ENCODE data around the gene NUTM2A. TPM values are rescaled to one million over a fixed set of nuclear protein-coding genes. Genes with fewer than 3 reads are reported as not detected.
"Not testable (repeated sequence)": the region's sequence is repeated elsewhere in the genome, so short reads cannot be mapped to it uniquely, and the experiment has no call there.

The NUTM2A gene, protein sequence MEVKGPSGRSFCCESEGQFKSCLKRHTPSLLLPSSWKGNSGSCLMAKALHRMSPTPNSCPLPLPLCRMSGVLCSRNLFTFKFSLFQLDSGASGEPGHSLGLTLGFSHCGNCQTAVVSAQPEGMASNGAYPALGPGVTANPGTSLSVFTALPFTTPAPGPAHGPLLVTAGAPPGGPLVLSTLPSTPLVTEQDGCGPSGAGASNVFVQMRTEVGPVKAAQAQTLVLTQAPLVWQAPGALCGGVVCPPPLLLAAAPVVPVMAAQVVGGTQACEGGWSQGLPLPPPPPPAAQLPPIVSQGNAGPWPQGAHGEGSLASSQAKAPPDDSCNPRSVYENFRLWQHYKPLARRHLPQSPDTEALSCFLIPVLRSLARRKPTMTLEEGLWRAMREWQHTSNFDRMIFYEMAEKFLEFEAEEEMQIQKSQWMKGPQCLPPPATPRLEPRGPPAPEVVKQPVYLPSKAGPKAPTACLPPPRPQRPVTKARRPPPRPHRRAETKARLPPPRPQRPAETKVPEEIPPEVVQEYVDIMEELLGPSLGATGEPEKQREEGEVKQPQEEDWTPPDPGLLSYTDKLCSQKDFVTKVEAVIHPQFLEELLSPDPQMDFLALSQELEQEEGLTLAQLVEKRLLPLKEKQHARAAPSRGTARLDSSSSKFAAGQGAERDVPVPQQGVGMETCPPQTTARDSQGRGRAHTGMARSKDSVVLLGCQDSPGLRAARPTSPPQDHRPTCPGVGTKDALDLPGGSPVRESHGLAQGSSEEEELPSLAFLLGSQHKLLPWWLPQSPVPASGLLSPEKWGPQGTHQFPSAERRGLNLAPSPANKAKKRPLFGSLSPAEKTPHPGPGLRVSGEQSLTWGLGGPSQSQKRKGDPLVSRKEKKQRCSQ
- polyA plus RNA-seq (2012; ENCODE audit: insufficient read depth, insufficient read length), result 1.3 TPM

GRCh38 chr10:87225148-87225547 is at the start of gene NUTM2A:
Gene NUTM2A (plus strand): TSS chr10:87225448. CDS start chr10:87225831, 383 bp downstream.
- H3K4me3 ChIP-seq (ENCODE audit: low read length); DNase-seq (ENCODE audit: low read depth, low spot score): not testable (repeated sequence)

DNA sequence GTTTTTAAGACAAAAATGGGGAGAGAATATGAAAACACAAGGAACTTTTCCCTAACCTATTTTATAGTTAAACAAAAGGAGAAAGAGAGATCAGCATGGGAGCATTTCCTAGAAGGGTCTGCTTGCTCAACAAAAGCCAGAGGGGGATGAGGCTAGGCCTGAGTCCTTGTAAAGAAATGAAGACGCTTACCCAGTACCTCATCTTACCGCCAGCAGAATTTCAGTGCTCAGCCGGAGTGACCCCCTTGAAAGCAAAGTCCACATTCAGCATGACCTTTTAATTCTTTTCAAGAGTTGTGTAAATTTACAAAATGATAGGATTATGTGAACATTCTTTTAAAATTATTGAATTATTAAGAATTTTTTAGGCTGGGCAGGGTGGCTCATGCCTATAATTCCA is 47.7 kb upstream of the NUTM2A start:
- not testable (repeated sequence) for H3K4me3 ChIP-seq (ENCODE audit: low read length); DNase-seq (ENCODE audit: low read depth, low spot score)

GRCh38 chr10:87184421-87184820 is 40.8 kb upstream of the NUTM2A start:
- not testable (repeated sequence) for DNase-seq (ENCODE audit: low read depth, low spot score); H3K4me3 ChIP-seq (ENCODE audit: low read length)

- H3K4me3 ChIP-seq (ENCODE audit: low read length); DNase-seq (ENCODE audit: low read depth, low spot score): not testable (repeated sequence)
These were observed 39.2 kb upstream of the NUTM2A start for GRCh38 chr10:87186016-87186415.

GRCh38 chr10:87187573-87187972 is 37.7 kb upstream of the NUTM2A start:
- H3K4me3 ChIP-seq (ENCODE audit: low read length); DNase-seq (ENCODE audit: low read depth, low spot score): not testable (repeated sequence)

DNA sequence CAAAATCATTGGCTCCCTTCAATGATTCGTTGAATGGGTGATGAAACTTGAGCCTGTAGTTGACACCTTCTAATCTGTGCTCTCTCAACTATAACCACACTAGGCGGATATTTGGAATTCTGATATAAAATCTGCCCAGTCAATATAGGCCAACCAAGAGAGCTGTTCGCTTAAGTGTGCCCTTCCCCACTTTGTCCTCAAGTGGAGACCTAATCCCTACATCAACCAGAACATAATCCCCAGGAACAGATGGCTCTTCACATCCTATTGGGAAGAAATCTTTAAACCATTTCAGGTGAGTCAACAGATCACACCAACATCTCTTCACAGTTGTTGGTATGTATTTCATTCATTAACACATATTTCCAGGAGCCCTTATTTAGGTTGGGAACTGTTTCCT is 33.4 kb upstream of the NUTM2A start:
- not testable (repeated sequence) for H3K4me3 ChIP-seq (ENCODE audit: low read length); DNase-seq (ENCODE audit: low read depth, low spot score)

GRCh38 chr10:87200924-87201323 is 24.3 kb upstream of the NUTM2A start:
- not testable (repeated sequence) for DNase-seq (ENCODE audit: low read depth, low spot score); H3K4me3 ChIP-seq (ENCODE audit: low read length)

GRCh38 chr10:87204801-87205200 is 20.4 kb upstream of the NUTM2A start:
- not testable (repeated sequence) for DNase-seq (ENCODE audit: low read depth, low spot score); H3K4me3 ChIP-seq (ENCODE audit: low read length)

DNA sequence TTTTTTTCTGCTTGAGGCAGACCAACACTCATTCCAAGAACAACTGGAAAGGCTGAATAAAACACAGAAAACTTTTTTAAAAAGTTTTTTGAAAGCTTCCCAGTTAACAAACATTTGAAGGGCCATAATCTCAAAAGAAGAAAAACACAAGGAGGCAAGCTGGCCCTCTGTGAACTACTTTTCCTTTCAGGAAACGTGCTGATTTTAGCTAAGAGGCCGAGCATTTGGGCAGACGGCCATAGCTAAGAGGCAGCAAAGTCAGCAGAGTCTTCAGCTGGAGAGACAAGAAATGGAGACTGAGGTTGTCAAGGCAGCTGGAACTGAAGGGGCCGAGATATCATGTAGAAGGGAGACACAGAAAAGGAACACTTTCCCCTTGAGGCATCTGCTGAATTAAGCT is 18.3 kb upstream of the NUTM2A start:
- DNase-seq (ENCODE audit: low read depth, low spot score); H3K4me3 ChIP-seq (ENCODE audit: low read length): not testable (repeated sequence)

- not testable (repeated sequence) for H3K4me3 ChIP-seq (ENCODE audit: low read length); DNase-seq (ENCODE audit: low read depth, low spot score)
These were observed 14.9 kb upstream of the NUTM2A start for GRCh38 chr10:87210309-87210708.

GRCh38 chr10:87211848-87212247 is 13.4 kb upstream of the NUTM2A start:
- not testable (repeated sequence) for H3K4me3 ChIP-seq (ENCODE audit: low read length); DNase-seq (ENCODE audit: low read depth, low spot score)

- not testable (repeated sequence) for H3K4me3 ChIP-seq (ENCODE audit: low read length)
These were observed 12.0 kb upstream of the NUTM2A start for GRCh38 chr10:87213150-87213765.

DNA sequence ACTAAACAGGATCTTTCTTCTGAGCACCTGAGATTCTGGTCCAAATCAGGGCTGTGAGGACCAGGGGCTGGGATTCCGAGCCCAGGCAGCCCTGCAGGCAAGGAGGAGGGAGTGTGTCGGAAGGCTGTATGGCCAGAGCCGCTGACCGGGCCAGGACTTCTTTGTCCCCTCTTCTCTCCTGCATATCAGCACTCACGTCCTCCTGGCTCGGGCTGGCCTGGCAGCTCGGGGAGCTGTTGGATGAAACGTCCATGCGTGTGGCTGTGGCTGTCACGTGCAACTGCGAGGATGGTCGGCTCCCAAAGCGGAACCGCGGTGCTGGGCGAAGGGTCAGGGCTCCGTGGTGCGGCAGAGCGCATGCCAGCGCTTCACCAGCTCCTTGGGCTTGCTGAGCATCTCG is 11.4 kb upstream of the NUTM2A start:
- not testable (repeated sequence) for H3K4me3 ChIP-seq (ENCODE audit: low read length); DNase-seq (ENCODE audit: low read depth, low spot score)

More at GRCh38 chr10:87213150-87213765, 12.0 kb upstream of the NUTM2A start:
- not testable (repeated sequence) for DNase-seq (ENCODE audit: low read depth, low spot score)

DNA sequence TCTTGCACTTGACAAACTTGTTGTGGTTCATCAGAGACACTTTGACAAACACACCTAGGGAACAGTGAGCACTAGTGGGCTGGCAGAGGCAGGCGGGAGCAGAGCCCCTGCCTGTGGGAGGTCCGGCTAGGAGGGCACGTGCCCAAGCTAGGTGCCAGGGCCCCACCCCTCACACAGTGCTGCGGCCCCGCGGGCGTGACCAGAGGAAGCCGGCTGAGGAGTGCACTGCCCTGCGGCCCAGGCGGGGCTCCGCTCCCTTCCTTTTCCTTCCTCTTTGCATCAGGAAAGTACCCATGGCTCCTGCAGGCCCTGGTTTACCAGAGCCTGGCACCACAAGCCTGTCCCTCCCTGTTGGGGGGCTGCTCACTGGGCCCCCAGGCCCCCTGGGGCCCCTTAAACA is 9.1 kb upstream of the NUTM2A start:
- DNase-seq (ENCODE audit: low read depth, low spot score); H3K4me3 ChIP-seq (ENCODE audit: low read length): not testable (repeated sequence)

DNA sequence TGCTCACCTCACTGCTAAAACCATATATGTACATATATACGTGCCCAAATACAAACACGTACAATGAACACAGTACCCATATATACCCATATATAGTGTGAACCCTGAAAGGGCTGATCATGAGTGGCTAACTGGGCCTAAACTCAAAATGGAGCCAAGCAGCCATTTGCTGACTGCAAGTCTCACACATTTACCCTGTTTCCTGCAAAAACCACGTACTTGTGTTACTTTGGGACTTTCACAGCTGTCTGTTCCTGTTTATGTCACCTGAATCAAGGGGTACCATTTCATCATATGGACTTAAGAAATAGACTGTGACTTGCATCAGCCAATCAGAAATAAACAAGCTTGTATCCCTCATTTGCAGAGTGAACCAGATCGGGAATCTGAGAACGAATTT is 5.9 kb upstream of the NUTM2A start:
- H3K4me3 ChIP-seq (ENCODE audit: low read length), result not testable (repeated sequence)

DNA sequence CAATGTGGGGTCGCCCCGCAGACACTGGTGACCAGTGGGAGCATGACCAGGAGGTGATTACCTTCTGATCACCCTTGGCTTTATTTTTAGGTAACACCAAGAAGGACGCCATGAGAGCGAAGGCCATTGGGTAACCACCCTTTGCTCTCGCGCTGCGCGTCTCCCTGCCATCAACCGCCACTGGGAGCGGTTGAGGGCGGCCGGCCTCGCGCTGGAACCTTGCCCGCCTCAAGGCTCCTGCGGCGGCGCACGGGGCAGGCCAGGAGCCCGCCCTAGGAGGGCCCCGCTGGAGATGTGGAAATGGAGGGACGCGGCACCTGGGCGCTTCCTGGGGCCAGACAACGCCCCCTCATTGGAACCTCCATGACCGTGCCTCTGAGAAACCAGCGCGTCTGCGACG is 2.5 kb upstream of the NUTM2A start:
- not testable (repeated sequence) for DNase-seq (ENCODE audit: low read depth, low spot score); H3K4me3 ChIP-seq (ENCODE audit: low read length)

More for the DNA sequence above, 5.9 kb upstream of the NUTM2A start:
- not testable (repeated sequence) for DNase-seq (ENCODE audit: low read depth, low spot score)

GRCh38 chr10:87228247-87228646 is 3.0 kb downstream of the NUTM2A start:
- not testable (repeated sequence) for H3K4me3 ChIP-seq (ENCODE audit: low read length); DNase-seq (ENCODE audit: low read depth, low spot score)

GRCh38 chr10:87229211-87229610 is 4.0 kb downstream of the NUTM2A start:
- not testable (repeated sequence) for DNase-seq (ENCODE audit: low read depth, low spot score)

DNA sequence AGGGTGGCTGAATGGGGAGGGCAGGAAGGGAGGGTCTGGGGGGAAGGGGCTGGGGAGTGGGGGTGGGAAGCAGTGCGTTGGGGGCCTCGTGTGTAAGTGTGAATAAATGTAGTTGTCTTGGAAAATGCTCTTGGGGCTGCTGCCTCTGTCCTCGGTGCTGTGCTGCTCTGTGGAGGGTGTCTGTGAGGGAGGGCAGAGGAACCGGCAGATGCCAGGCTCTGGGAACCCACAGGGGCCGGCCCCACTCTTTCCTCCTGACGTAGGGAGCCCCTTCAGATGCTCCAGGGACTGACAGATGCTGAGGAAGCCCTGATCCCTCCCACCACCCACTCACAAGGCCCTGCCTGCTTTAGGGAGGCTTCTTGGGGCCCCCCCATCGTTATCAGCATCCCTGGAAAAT is 9.6 kb downstream of the NUTM2A start:
- DNase-seq (ENCODE audit: low read depth, low spot score); H3K4me3 ChIP-seq (ENCODE audit: low read length): not testable (repeated sequence)

More at GRCh38 chr10:87229211-87229610, 4.0 kb downstream of the NUTM2A start:
- not testable (repeated sequence) for H3K4me3 ChIP-seq (ENCODE audit: low read length)
